ENCODE measurements around the gene NR2F2.
A peak's percentile ranks its signal among the peaks of the same experiment; 100 is the strongest.

NR2F2 gene

GRCh38 chr15:96345560-96346399, 15.3 kb downstream of the NR2F2 start:
- peak overlapping the region; percentile 51 for H3K4me3 ChIP-seq (ENCODE audit: low read depth, low read length)
- TF ChIP-seq CTCF (IDR thresholded peaks at IDR 0.05; ENCODE audit: low read depth, low read length), result peak; percentile 39

GRCh38 chr15:96346409-96346970, 16.0 kb downstream of the NR2F2 start:
- no peak for TF ChIP-seq CTCF (IDR thresholded peaks at IDR 0.05; ENCODE audit: low read depth, low read length)
- peak overlapping the region; percentile 51 for H3K4me3 ChIP-seq (ENCODE audit: low read depth, low read length)

- TF ChIP-seq CTCF (IDR thresholded peaks at IDR 0.05; ENCODE audit: low read depth, low read length), result no peak
- no peak overlapping the region for H3K4me3 ChIP-seq (ENCODE audit: low read depth, low read length)
Measured at GRCh38 chr15:96347181-96348111, 16.9 kb downstream of the NR2F2 start.

GRCh38 chr15:96348112-96349027, 17.9 kb downstream of the NR2F2 start:
- H3K4me3 ChIP-seq (ENCODE audit: low read depth, low read length), result no peak overlapping the region
- TF ChIP-seq CTCF (IDR thresholded peaks at IDR 0.05; ENCODE audit: low read depth, low read length), result no peak

- no peak overlapping the region for H3K4me3 ChIP-seq (ENCODE audit: low read depth, low read length)
- no peak for TF ChIP-seq CTCF (IDR thresholded peaks at IDR 0.05; ENCODE audit: low read depth, low read length)
Measured at GRCh38 chr15:96349034-96349856, 18.7 kb downstream of the NR2F2 start.
